Keratinocyte (primary cell): Measurements from ENCODE around the gene OVOL2. TPM values are rescaled to one million over a fixed set of nuclear protein-coding genes. Genes with fewer than 3 reads are reported as not detected.

ENCODE experiments used
- DNase-seq: peaks from one replicate; pipeline ENCODE4 v3.0.0-alpha.2; 2011; ENCODE audit warnings: low read depth, missing footprints, low spot score
- FAIRE-seq: peaks from 2 replicates; lab custom pipeline; 2011; peaks lifted over from hg19 to GRCh38; lab: Jason Lieb, UNC
- H2AFZ ChIP-seq: 2 replicates; pipeline ENCODE4 v1.6.0; 2012; ENCODE audit warnings: low read length, control low read depth, inconsistent platforms; ENCODE audit not compliant: control insufficient read depth
- H3K27ac ChIP-seq: 2 replicates; pipeline ENCODE4 v1.5.1; 2011; ENCODE audit warnings: low read length; ENCODE audit not compliant: control insufficient read depth, insufficient read depth
- H3K27me3 ChIP-seq: 3 replicates; pipeline ENCODE4 v1.6.0; 2011; ENCODE audit warnings: low read length; ENCODE audit not compliant: control insufficient read depth, insufficient read depth; ENCODE audit errors: extremely low read depth
- H3K36me3 ChIP-seq, 2 experiments: 2 replicates in 1 of 2; 3 replicates in 1 of 2; pipeline ENCODE4 v1.5.1; 2011; ENCODE audit warnings: low read length in 2 of 2, mild to moderate bottlenecking in 1 of 2; ENCODE audit not compliant: control insufficient read depth in 2 of 2, insufficient read depth in 2 of 2; ENCODE audit errors: extremely low read depth in 1 of 2
- H3K4me1 ChIP-seq: 3 replicates; pipeline ENCODE4 v1.5.1; 2011; ENCODE audit warnings: low read length; ENCODE audit not compliant: control insufficient read depth, insufficient read depth; ENCODE audit errors: extremely low read depth
- H3K4me2 ChIP-seq: 3 replicates; pipeline ENCODE4 v1.6.0; 2011; ENCODE audit warnings: low read depth, low read length; ENCODE audit not compliant: control insufficient read depth, insufficient read depth; ENCODE audit errors: extremely low read depth
- H3K4me3 ChIP-seq, 3 experiments: fragments of 200-600 bp in 1 of 3; sonication (generic) in 1 of 3; 2 replicates in 2 of 3; 3 replicates in 1 of 3; pipeline ENCODE4 v1.5.1; 2011 to 2016; ENCODE audit warnings: low read length in 3 of 3, mild to moderate bottlenecking in 3 of 3, control low read depth in 2 of 3, inconsistent platforms in 1 of 3, low read depth in 1 of 3, mixed read lengths in 1 of 3, mixed run types in 1 of 3, moderate library complexity in 1 of 3; ENCODE audit not compliant: control insufficient read depth in 2 of 3, insufficient read depth in 2 of 3; ENCODE audit errors: extremely low read depth in 1 of 3
- H3K79me2 ChIP-seq: 2 replicates; pipeline ENCODE4 v1.6.0; 2012; ENCODE audit warnings: low read length; ENCODE audit not compliant: control insufficient read depth, insufficient read depth
- H3K9ac ChIP-seq: 3 replicates; pipeline ENCODE4 v1.6.0; 2011; ENCODE audit warnings: low read length; ENCODE audit not compliant: control insufficient read depth, insufficient read depth; ENCODE audit errors: extremely low read depth
- H3K9me1 ChIP-seq: 3 replicates; pipeline ENCODE4 v1.6.0; 2011; ENCODE audit warnings: low read length; ENCODE audit not compliant: control insufficient read depth, insufficient read depth; ENCODE audit errors: extremely low read depth
- H3K9me3 ChIP-seq: 2 replicates; pipeline ENCODE4 v1.5.1; 2012; ENCODE audit warnings: low read depth, low read length; ENCODE audit not compliant: control insufficient read depth
- H4K20me1 ChIP-seq: 3 replicates; pipeline ENCODE4 v1.6.0; 2011; ENCODE audit warnings: low read length; ENCODE audit not compliant: control insufficient read depth, insufficient read depth; ENCODE audit errors: extremely low read depth
- CTCF ChIP-seq, 3 experiments: IDR thresholded peaks in 1 of 3; conservative IDR thresholded peaks in 1 of 3; optimal IDR thresholded peaks in 1 of 3; 2 replicates in 2 of 3; 3 replicates in 1 of 3; pipeline versions ENCODE3 to v1.5.1; 2011; ENCODE audit warnings: low read length in 3 of 3, mild to moderate bottlenecking in 3 of 3, moderate library complexity in 2 of 3, control low read depth in 1 of 3, inconsistent platforms in 1 of 3; ENCODE audit not compliant: insufficient read depth in 2 of 3; ENCODE audit errors: extremely low read depth in 1 of 3
- EZH2 ChIP-seq: IDR thresholded peaks from one replicate; pipeline ENCODE4 v1.6.1; 2012; ENCODE audit warnings: inconsistent platforms, mild to moderate bottlenecking, low read length, moderate library complexity
- dilution Hi-C: fragments of 300-500 bp; cut with MboI; formaldehyde crosslinking; loops from one replicate; pipeline ENCODE4 v1.7.0; 2020; ENCODE audit warnings: low sequenced_read_pairs; ENCODE audit not compliant: extremely low pct_ligation_motif_present
- polyA plus RNA-seq, 5 experiments: library from polyadenylated mRNA; depleted of rRNA in 3 of 5; stranded (reverse) in 3 of 5; stranded (forward) in 1 of 5; unstranded in 1 of 5; fragments of >200 nt; gene quantifications; 1 replicate in 1 of 5; 2 replicates in 3 of 5; 3 replicates in 1 of 5; pipeline versions ENCODE4 v1.2.1 to v1.2.3, GENCODE V29; 2011 to 2012; ENCODE audit warnings: missing spikeins in 2 of 5, low read depth in 1 of 5, low replicate concordance in 1 of 5

OVOL2 gene
- polyA plus RNA-seq, 1 donor (not counting 4 experiments of a cell fraction or from before 2014, with no cell fraction given) = 4.3 TPM

GRCh38 chr20:18046535-18046934 lies 11.2 kb downstream of the OVOL2 start:
- Histone ChIP-seq H3K27me3 (no peaks in the 10 kb centered on the region), H4K20me1 (no peaks in the 10 kb centered on the region), H3K79me2 (no peaks in the 10 kb centered on the region), H3K9ac (no peak overlapping the region), H3K27ac (no peak overlapping the region), H3K4me1 (no peaks in the 10 kb centered on the region), H2AFZ (no peak overlapping the region), H3K9me1 (no peaks in the 10 kb centered on the region), H3K4me3 (no peak overlapping the region), H3K4me2 (no peak overlapping the region), H3K36me3 (peaks cover 0 to 5% of the 10 kb centered on the region in 2 experiments), H3K9me3 (no peaks in the 10 kb centered on the region)
- dilution Hi-C loops = no loop called here
- TF ChIP-seq CTCF (optimal IDR thresholded peaks at IDR 0.05 in 1 of 3, IDR thresholded peaks at IDR 0.05 in 1 of 3, conservative IDR thresholded peaks at IDR 0.05 in 1 of 3; ENCODE audit: extremely low read depth in 1 of 3, insufficient read depth in 2 of 3, low read length in 3 of 3) = no peak
- no peak for TF ChIP-seq EZH2
- no peak for FAIRE-seq
- DNase-seq = no peak

GRCh38 chr20:18042229-18042628 lies 15.5 kb downstream of the OVOL2 start:
- H2AFZ ChIP-seq = no peak overlapping the region
- H3K9me3 ChIP-seq = no peaks in the 10 kb centered on the region
- no peak overlapping the region for H3K27ac ChIP-seq
- no peak for FAIRE-seq
- DNase-seq = no peak
- no peak for TF ChIP-seq EZH2
- TF ChIP-seq CTCF (optimal IDR thresholded peaks at IDR 0.05 in 1 of 3, IDR thresholded peaks at IDR 0.05 in 1 of 3, conservative IDR thresholded peaks at IDR 0.05 in 1 of 3; ENCODE audit: extremely low read depth in 1 of 3, insufficient read depth in 2 of 3, low read length in 3 of 3) = no peak
- H3K9me1 ChIP-seq = no peaks in the 10 kb centered on the region
- H4K20me1 ChIP-seq = no peaks in the 10 kb centered on the region
- peaks cover 0 to 19% of the 10 kb centered on the region in 2 experiments for H3K36me3 ChIP-seq
- H3K4me1 ChIP-seq = no peaks in the 10 kb centered on the region
- H3K27me3 ChIP-seq = no peaks in the 10 kb centered on the region
- no peak overlapping the region for H3K4me2 ChIP-seq
- H3K79me2 ChIP-seq = no peaks in the 10 kb centered on the region
- no peak overlapping the region for H3K4me3 ChIP-seq
- no peak overlapping the region for H3K9ac ChIP-seq
- dilution Hi-C loops = no loop called here
